Measurements from ENCODE around the gene AHI1.
"Not testable (repeated sequence)": the region's sequence is repeated elsewhere in the genome, so short reads cannot be mapped to it uniquely, and the experiment has no call there.

The AHI1 gene

DNA sequence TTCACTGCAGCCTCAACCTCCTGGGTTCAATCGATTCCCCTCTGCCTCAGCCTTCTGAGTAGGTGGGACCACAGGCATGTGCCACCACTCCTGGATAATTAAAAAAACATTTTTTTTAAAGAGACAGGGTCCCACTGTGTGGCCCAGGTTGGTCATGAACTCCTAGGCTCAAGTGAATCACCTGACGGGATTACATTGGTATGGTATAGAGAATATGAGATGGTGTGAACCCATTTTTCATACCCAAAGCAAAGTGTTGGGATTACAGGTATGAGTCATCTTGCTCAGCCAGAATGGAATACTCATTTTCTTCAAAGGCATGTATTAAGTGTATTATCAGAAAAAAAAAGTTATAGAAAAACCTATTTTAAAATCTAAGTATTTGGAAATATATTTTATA lies 114.2 kb downstream of the AHI1 start:
- DNase-seq, result peak; percentile 38

DNA sequence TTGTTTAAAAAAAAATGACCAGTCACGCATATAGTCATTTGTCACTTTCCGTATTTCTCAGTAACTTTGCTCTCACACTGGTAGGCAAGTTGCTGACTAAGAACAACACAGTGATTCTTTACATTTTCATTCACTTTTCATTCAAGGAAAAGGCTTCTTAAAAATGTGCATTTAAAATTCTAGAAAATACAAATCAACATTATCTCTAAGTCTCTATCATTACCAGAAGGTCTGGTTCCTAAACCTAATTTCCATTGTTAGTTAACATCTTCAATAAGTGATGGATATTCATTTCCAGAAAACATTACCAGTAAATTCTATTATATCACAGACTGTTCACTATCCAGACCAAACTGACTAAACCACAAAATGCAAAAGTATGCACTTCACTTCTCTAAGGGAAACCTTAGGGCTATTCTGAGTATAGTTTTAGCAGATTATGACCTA lies 115.3 kb downstream of the AHI1 start:
- peak; percentile 84 for DNase-seq

DNA sequence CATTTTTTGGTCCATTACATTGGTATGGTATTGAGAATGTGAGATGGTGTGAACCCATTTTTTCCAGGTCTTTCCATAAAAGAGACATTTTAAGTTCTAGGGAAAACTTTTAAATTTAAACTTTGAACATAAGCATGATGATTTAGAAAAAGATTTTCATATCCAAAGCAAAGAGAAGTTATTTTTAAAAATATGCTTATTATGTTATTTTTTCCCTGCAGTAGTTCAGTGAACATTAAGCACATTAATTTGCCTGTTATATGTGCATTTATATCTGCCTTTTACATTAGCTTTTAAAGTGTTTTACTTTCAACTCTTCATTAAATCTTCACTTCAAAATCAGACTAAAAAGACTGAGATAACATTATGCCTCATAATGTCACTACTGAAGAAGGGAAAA lies 116.7 kb downstream of the AHI1 start:
- DNase-seq, result no peak

DNA sequence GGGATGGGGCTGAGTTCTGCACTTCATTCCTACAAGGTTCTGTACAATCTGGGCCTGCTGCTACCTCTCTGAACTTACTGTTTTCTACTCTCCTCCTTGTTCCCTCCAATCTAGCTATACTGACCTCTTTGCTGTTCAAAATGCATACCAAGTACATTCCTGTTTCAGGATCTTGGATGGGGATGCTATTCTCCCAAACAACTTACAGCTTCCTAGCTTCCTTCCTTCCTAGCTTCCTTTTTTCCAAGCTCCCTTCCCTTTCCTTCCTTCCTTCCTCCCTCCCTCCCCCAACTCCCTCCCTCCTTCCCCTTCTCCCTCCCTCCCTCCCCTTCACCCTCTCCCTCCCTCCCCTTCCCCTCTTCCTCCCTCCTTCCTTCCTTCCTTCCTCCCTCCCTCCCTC lies 117.9 kb downstream of the AHI1 start:
- no peak for DNase-seq

- DNase-seq, result peak; percentile 80
Measured at GRCh38 chr6:135372758-135373157, 124.8 kb downstream of the AHI1 start.

DNA sequence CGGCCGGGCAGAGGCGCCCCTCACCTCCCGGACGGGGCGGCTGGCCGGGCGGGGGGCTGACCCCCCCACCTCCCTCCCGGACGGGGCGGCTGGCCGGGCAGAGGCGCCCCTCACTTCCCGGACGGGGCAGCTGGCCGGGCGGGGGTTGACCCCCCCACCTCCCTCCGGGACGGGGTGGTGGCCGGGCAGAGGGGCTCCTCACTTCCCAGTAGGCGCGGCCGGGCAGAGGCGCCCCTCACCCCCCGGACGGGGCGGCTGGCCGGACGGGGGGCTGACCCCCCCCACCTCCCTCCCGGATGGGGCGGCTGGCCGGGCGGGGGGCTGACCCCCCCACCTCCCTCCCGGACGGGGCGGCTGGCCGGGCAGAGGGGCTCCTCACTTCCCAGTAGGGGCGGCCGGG lies 133.9 kb downstream of the AHI1 start:
- not testable (repeated sequence) for DNase-seq

- no peak for DNase-seq
Measured at GRCh38 chr6:135362124-135362523, 135.4 kb downstream of the AHI1 start.

GRCh38 chr6:135360222-135360621 lies 137.3 kb downstream of the AHI1 start:
- no peak for DNase-seq

GRCh38 chr6:135358985-135359384 lies 138.6 kb downstream of the AHI1 start:
- peak; percentile 57 for DNase-seq

DNA sequence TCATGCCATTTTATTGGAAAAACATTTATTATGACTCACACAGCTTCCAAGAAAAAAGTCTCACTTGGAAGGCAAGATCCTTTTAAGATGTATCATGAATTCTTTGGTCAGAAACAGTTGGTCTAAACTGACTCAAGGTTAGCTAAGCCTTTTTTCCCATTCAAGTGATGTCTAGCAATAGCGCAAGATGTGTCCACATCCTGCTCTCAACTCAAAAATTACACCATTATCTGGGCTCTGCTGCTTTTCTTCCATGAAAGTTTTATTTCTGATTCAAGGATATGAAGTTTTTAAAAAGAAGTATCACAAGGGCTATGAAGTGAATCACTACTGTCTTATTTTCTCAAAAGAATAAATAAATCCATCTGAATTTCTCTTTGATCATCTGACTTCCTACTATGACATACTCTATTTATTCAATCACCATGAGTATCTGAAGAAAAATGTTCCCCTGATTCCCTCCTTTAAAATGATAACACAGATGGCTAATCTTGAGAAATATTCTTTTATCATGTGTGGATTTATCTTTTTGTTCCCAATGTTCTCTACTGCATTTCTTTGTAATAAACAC lies 139.2 kb downstream of the AHI1 start:
- DNase-seq, result peak; percentile 6

DNA sequence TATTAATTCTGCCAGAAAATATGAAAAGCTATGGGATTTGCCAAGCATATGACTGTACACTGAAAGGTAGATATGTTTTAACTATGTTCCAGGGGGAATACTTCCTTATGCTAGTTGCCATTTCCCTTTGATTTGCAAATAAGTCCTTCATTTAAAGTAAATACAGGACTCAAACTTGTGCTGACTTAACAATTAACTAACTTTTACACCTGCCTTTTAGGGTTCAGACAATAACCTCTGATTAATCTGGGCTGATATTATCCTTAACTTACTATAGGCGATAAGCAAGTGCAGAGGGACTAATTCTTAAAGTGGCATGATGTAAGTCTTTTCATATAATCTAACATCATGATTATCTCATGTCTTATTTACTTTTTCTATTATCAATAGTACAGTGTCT lies 143.1 kb downstream of the AHI1 start:
- no peak for DNase-seq

GRCh38 chr6:135353113-135353512 lies 144.4 kb downstream of the AHI1 start:
- no peak for DNase-seq

- DNase-seq, result no peak
Measured at GRCh38 chr6:135351635-135352034, 145.9 kb downstream of the AHI1 start.

- DNase-seq, result no peak
Measured at GRCh38 chr6:135347887-135348286, 149.7 kb downstream of the AHI1 start.

- no peak for DNase-seq
Measured at GRCh38 chr6:135346747-135347146, 150.8 kb downstream of the AHI1 start.

GRCh38 chr6:135344526-135344925 lies 153.0 kb downstream of the AHI1 start:
- no peak for DNase-seq

- DNase-seq, result not testable (repeated sequence)
Measured at GRCh38 chr6:135339920-135340319, 157.6 kb downstream of the AHI1 start.

- no peak for DNase-seq
Measured at GRCh38 chr6:135334169-135334568, 163.4 kb downstream of the AHI1 start.

GRCh38 chr6:135331002-135331401 lies 166.5 kb downstream of the AHI1 start:
- peak; percentile 37 for DNase-seq

DNA sequence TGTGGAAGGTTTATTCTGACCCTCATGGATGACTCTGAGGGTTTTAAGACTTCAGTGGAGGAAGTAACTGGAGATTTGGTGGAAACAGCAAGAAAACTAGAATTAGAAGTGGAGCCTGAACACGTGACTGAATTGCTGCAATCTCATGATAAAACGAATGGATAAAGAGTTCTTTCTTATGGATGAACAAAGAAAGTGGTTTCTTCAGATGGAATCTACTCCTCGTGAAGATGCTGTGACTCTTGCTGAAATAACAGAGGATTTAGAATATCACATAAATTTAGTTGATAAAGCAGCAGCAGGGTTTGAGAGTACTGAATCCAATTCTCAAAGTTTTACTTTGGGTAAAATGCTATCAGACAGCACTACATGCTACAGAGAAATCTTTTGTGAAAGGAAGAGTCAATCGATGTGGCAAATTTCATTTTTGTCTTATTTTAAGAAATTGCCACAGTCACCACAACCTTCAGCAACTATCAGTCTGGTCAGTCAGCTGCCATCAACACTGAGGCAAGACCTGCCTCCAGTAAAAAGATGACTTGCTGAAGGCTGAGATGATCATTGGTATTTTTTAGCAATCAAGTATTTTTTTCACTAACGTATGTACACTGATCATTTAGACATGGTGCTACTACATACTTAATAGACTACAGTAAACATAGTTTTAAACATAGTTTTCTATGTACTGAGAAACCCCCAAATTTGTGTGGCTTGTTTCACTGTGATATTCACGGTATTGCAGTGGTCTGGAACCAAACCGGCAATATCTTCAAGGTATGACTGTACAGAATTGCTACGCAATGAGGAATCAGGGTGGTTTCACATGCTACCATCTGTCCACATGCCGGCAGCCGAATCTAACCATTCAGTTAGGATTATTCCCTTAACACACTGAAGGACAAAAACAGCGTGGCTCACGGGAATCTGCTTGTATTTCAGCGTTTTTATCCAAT lies 167.4 kb downstream of the AHI1 start:
- DNase-seq, result peak; percentile 44

- DNase-seq, result no peak
Measured at GRCh38 chr6:135328136-135328535, 169.4 kb downstream of the AHI1 start.

DNA sequence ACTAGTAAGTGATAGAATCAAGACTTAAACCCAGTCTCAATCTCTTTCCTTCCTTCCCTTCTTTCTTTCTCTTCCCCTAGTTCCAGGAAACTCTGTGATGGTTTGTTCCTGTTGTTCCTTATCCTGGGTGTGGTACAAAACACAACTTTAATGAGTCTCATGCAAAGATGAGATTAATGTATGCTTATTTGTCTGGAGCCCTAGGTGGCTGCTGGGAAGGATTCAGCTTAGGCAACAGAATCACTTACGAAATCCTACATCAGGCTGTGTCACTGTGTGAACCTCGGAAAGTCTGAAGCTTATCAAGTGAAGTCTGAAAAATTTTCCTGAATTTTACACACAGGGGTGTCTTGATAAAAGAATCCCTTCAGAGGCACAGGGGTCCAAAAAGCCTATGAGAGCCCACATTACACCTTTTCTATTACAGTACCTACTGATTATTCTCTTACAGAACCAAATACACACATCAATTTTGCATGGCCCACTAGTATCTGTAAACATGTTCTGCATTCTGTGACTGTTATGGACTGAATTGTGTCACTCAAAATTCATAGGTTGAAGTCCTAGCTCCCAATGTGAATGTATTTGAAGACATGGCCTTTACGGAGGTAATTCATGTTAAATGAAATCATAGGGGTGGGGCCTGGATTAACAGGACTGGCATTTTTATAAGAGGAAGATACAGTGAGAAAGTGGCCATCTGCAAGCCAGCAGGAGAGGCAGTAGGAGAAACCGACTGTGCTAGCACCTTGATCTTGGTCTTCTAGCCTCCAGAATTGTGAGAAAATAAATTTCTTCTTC lies 171.7 kb downstream of the AHI1 start:
- DNase-seq, result no peak

- no peak for DNase-seq
Measured at GRCh38 chr6:135324531-135324930, 173.0 kb downstream of the AHI1 start.

Data from activated CD4-positive, alpha-beta T cell treated with anti-CD3 and anti-CD28 coated beads, Interleukin-2, amount 50 U/mL, for 16 hours (primary cell).